Bronchial epithelial cell (primary cell): ENCODE data around the gene GPR27. TPM values are rescaled to one million over a fixed set of nuclear protein-coding genes. Genes with fewer than 3 reads are reported as not detected.

Source experiments
- DNase-seq: peaks from one replicate; pipeline ENCODE4 v3.0.0-alpha.2; 2010; ENCODE audit warnings: low read depth
- FAIRE-seq: peaks from 2 replicates; lab custom pipeline; 2011; peaks lifted over from hg19 to GRCh38; lab: Jason Lieb, UNC
- H3K27me3 ChIP-seq: 2 replicates; pipeline ENCODE4 v1.5.1; 2011; ENCODE audit warnings: low read length; ENCODE audit not compliant: control insufficient read depth, insufficient read depth
- H3K36me3 ChIP-seq: 2 replicates; pipeline ENCODE4 v1.5.1; 2011; ENCODE audit warnings: low read length; ENCODE audit not compliant: control insufficient read depth, insufficient read depth
- H3K4me3 ChIP-seq: 2 replicates; pipeline ENCODE4 v1.5.1; 2011; ENCODE audit warnings: mild to moderate bottlenecking, low read depth, low read length, control low read depth
- CTCF ChIP-seq: IDR thresholded peaks from 2 replicates; pipeline ENCODE4 v1.5.1; 2011; ENCODE audit warnings: mild to moderate bottlenecking, moderate library complexity, low read length, control low read depth, inconsistent platforms; ENCODE audit not compliant: insufficient read depth, severe bottlenecking
- total RNA-seq: library from RNA; depleted of rRNA; stranded (reverse); fragments of >200 nt; gene quantifications from 2 replicates; pipeline ENCODE4 v1.2.1, GENCODE V29; 2014

Gene GPR27
- total RNA-seq, 1 donor from 2014 or later: 0.53 TPM

- H3K36me3 ChIP-seq: no peaks in the 10 kb centered on the region
- no peak for FAIRE-seq
- no peak for TF ChIP-seq CTCF
- DNase-seq: no peak
- peaks cover 2% of the 10 kb centered on the region for H3K27me3 ChIP-seq
- no peak overlapping the region for H3K4me3 ChIP-seq
These were observed 9.8 kb downstream of the GPR27 start for GRCh38 chr3:71763426-71763825.

DNA sequence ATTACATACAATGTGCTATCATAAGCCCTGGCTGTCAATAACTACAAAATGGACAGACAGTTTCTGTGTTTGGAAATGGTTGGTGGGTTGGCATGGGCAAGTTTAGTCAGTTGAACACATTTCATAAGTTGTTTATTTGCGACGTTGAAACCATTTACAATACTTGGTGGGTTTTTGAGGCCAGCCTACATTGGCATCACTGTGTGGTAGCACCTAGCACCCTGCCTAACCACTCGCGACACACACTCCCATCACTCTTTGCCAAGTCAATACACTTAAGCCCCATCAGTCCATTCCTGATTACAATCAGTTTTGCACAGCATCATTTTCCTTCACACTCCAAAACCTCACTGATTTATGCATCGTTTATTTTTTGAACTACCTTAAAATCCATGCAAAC is 17.5 kb downstream of the GPR27 start:
- FAIRE-seq (no peak), DNase-seq (no peak)
- no peaks in the 10 kb centered on the region for H3K36me3 ChIP-seq
- H3K27me3 ChIP-seq: no peaks in the 10 kb centered on the region
- H3K4me3 ChIP-seq: no peak overlapping the region
- TF ChIP-seq CTCF: no peak

DNA sequence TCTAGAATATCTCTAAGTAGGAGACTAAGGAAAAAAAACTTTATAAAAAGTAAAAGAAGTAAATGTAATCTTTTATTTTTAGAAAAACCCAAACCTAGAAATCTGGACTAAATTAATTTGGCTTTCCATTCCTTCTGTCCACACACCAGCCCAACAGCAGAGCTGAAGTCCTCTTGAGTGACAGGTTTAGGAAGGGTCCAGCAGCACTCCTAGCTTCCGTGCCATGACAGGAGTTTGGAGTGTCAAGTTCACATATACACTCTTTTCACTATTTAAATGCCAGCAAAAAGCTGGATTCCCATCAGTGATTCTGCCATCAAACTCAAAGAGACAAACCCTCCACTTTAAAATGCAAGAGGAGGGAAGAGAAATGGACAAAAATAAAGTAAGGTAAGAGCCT is 18.2 kb downstream of the GPR27 start:
- no peak for TF ChIP-seq CTCF
- DNase-seq (no peak), FAIRE-seq (no peak)
- H3K27me3 ChIP-seq: no peaks in the 10 kb centered on the region
- H3K4me3 ChIP-seq: no peak overlapping the region
- no peaks in the 10 kb centered on the region for H3K36me3 ChIP-seq

GRCh38 chr3:71776538-71776937 is 22.9 kb downstream of the GPR27 start:
- peaks cover 3% of the 10 kb centered on the region for H3K27me3 ChIP-seq
- no peak for DNase-seq
- TF ChIP-seq CTCF: no peak
- no peak for FAIRE-seq
- H3K4me3 ChIP-seq: no peak overlapping the region
- H3K36me3 ChIP-seq: no peaks in the 10 kb centered on the region

DNA sequence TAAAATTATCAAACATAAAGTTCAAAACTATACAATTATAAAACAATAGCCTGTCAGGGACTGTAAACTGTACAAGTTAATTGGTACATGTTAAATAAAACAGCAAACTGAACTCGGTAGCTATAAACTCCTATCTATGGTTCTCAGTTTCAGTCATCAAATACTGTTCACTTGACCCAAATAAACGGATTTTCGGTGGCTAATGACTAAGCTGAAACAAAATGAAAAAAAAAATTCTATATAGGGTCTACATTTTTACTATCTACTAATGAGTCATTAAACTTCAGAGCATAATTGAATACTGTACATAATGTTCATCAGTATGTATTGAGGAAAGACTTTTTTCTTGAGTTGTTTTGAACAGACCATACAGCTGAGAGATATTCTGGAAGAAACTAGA is 24.7 kb downstream of the GPR27 start:
- TF ChIP-seq CTCF: no peak
- no peak for DNase-seq
- Histone ChIP-seq H3K27me3 (peaks cover 4% of the 10 kb centered on the region), H3K36me3 (no peaks in the 10 kb centered on the region), H3K4me3 (no peak overlapping the region)
- no peak for FAIRE-seq

DNA sequence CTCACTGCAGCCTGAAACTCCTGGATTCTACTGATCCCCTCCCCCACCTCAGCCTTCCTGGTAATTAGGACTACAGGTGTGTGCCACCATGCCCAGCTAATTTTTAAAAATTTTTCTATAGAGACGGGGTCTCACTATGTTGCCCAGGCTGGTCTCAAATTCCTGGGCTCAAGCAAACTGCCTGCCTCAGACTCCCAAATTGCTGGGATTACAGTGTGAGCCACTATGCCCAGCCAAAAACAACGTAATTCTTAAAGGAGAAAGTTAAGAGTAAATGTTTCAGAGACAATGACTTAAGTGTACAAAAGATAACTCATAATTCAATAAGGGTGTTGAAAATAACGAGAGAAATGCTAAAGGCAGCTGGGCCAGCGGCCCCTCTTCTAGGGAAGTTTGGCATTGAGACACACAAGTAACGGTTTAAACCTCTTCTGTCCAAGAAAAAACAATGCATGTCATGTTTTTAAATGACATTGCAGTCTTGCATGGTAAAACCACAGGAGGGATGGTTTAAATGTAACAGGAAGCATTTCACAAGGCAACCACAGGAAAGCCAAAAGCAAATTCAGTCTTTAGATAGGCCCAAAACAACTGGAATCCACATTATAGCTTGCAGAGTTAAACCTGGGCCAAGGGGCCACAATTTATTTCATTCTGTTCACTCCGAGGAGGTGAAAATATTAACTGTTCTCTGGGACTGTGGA is 26.2 kb downstream of the GPR27 start:
- FAIRE-seq: no peak
- H3K27me3 ChIP-seq: peaks cover 14% of the 10 kb centered on the region

More for the DNA sequence above, 26.2 kb downstream of the GPR27 start:
- no peaks in the 10 kb centered on the region for H3K36me3 ChIP-seq
- no peak for DNase-seq
- no peak for TF ChIP-seq CTCF
- H3K4me3 ChIP-seq: no peak overlapping the region
